ENCODE data around the gene ADGRG6. TPM values are rescaled to one million over a fixed set of nuclear protein-coding genes. Genes with fewer than 3 reads are reported as not detected.

Gene ADGRG6
- total RNA-seq, 1 experiment from 2014 or later: 259 TPM

- no TSS peak for BruUV-seq (replicated peaks)
- H3K4me1 ChIP-seq (ENCODE audit: control insufficient read depth, insufficient read depth, low read length): peaks cover 79% of the 10 kb centered on the region
- ATAC-seq: peak; percentile 84
Observed at GRCh38 chr6:142367501-142368018, 65.8 kb downstream of the ADGRG6 start.

DNA sequence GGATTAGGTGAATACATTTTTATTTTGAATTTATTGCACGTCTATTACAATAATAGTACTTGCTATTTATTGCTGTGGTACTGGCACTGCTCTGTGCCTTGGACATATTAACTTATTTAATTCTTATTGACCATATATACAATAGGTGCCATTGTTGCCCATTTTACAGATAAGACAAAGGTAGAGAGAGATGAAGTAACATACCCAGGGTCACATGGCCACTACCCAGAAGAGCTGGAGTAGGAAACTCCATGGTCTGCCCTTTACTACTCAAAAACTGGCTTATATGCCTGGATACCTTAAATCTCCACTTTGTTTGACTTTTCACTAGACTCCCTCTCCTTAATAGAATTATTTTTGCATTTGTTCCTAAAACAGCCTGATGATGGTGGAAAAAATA lies 67.5 kb downstream of the ADGRG6 start:
- DNase-seq (ENCODE audit: low read depth, low spot score) (no peak), ATAC-seq (no peak)
- POLR2A ChIA-PET: no interaction called here
- CTCF ChIA-PET: no interaction called here
- H3K9me3 ChIP-seq (ENCODE audit: control insufficient read depth, insufficient read depth, low read depth, low read length): no peaks in the 10 kb centered on the region
- peak overlapping the region in 1 of 2 experiments; percentile 17; a peak in 1 of 4 replicates for H3K4me3 ChIP-seq (ENCODE audit: low read depth in 2 of 2, low read length in 2 of 2)
- peak overlapping the region; percentile 100 for H3K27ac ChIP-seq (ENCODE audit: low read length)
- H3K36me3 ChIP-seq (ENCODE audit: control insufficient read depth, insufficient read depth, low read length): peaks cover 15% of the 10 kb centered on the region; the same call in 1 of the 2 replicates
- peaks cover 91% of the 10 kb centered on the region for H3K4me1 ChIP-seq (ENCODE audit: control insufficient read depth, insufficient read depth, low read length)
- no peak for TF ChIP-seq SIN3A (IDR thresholded peaks at IDR 0.05; ENCODE audit: borderline replicate concordance, insufficient read depth, low read depth, low read length)
- TF ChIP-seq, protein P1, sequence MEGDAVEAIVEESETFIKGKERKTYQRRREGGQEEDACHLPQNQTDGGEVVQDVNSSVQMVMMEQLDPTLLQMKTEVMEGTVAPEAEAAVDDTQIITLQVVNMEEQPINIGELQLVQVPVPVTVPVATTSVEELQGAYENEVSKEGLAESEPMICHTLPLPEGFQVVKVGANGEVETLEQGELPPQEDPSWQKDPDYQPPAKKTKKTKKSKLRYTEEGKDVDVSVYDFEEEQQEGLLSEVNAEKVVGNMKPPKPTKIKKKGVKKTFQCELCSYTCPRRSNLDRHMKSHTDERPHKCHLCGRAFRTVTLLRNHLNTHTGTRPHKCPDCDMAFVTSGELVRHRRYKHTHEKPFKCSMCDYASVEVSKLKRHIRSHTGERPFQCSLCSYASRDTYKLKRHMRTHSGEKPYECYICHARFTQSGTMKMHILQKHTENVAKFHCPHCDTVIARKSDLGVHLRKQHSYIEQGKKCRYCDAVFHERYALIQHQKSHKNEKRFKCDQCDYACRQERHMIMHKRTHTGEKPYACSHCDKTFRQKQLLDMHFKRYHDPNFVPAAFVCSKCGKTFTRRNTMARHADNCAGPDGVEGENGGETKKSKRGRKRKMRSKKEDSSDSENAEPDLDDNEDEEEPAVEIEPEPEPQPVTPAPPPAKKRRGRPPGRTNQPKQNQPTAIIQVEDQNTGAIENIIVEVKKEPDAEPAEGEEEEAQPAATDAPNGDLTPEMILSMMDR (IDR thresholded peaks at IDR 0.05): no peak
- TF ChIP-seq TCF7L2 (IDR thresholded peaks at IDR 0.05; ENCODE audit: low read depth, low read length): no peak
- TF ChIP-seq POLR2AphosphoS5 (IDR thresholded peaks at IDR 0.05; ENCODE audit: low read depth, low read length): no peak
- TF ChIP-seq REST (IDR thresholded peaks at IDR 0.05; ENCODE audit: insufficient read depth in 1 of 2, low read depth in 2 of 2, low read length in 1 of 2): no peak
- H3K27me3 ChIP-seq (ENCODE audit: control insufficient read depth, insufficient read depth, low read length): no peaks in the 10 kb centered on the region
- in situ Hi-C loops (cut with HindIII; ENCODE audit: low pct_unique_long_range_greater_than_20kb, low sequenced_read_pairs): no loop called here
- BruUV-seq (replicated peaks): no TSS peak
- intact Hi-C loops (cut with micrococcal nuclease; ENCODE audit: unreplicated experiment): no loop called here

More at GRCh38 chr6:142367501-142368018, 65.8 kb downstream of the ADGRG6 start:
- in situ Hi-C loops (cut with HindIII; ENCODE audit: low pct_unique_long_range_greater_than_20kb, low sequenced_read_pairs): no loop called here
- ChIA-PET CTCF (no interaction called here), POLR2A (interaction anchor here (0.5 kb wide), 1 partner anchor 45 kb away, joined by 3 read pairs; no protein-coding TSS in a partner anchor)
- H3K9me3 ChIP-seq (ENCODE audit: control insufficient read depth, insufficient read depth, low read depth, low read length): no peaks in the 10 kb centered on the region
- no peaks in the 10 kb centered on the region for H3K27me3 ChIP-seq (ENCODE audit: control insufficient read depth, insufficient read depth, low read length)
- TF ChIP-seq REST (IDR thresholded peaks at IDR 0.05; ENCODE audit: insufficient read depth in 1 of 2, low read depth in 2 of 2, low read length in 1 of 2): no peak
- peak; percentile 40; the same call in 1 of the 2 replicates for TF ChIP-seq TCF7L2 (IDR thresholded peaks at IDR 0.05; ENCODE audit: low read depth, low read length)
- intact Hi-C loops (cut with micrococcal nuclease; ENCODE audit: unreplicated experiment): no loop called here
- DNase-seq (ENCODE audit: low read depth, low spot score): no peak
- peak overlapping the region; percentile 1 to 17; a peak in 3 of 4 replicates for H3K4me3 ChIP-seq (ENCODE audit: low read depth in 2 of 2, low read length in 2 of 2)
- peak overlapping the region; percentile 100 for H3K27ac ChIP-seq (ENCODE audit: low read length)
- H3K36me3 ChIP-seq (ENCODE audit: control insufficient read depth, insufficient read depth, low read length): peaks cover 15% of the 10 kb centered on the region; the same call in 1 of the 2 replicates
